LNCaP clone FGC (cell line): Measurements from ENCODE around the gene PTTG1IP2.
A peak's percentile ranks its signal among the peaks of the same experiment; 100 is the strongest.

Experiments
- DNase-seq: peaks from one replicate; pipeline ENCODE4 v3.0.0-alpha.2; 2011; ENCODE audit warnings: low read depth
- H3K4me3 ChIP-seq: 2 replicates; pipeline ENCODE4 v1.5.1; 2011; ENCODE audit warnings: mild to moderate bottlenecking, low read depth, low read length, control low read depth
- CTCF ChIP-seq: IDR thresholded peaks from 2 replicates; pipeline ENCODE4 v1.5.1; 2012; ENCODE audit warnings: mild to moderate bottlenecking; ENCODE audit not compliant: control insufficient read depth, insufficient read depth; ENCODE audit errors: extremely low read depth

PTTG1IP2 gene

GRCh38 chr7:90433221-90433620, 36.2 kb upstream of the PTTG1IP2 start:
- TF ChIP-seq CTCF, result no peak
- no peak overlapping the region for H3K4me3 ChIP-seq
- no peak for DNase-seq

DNA sequence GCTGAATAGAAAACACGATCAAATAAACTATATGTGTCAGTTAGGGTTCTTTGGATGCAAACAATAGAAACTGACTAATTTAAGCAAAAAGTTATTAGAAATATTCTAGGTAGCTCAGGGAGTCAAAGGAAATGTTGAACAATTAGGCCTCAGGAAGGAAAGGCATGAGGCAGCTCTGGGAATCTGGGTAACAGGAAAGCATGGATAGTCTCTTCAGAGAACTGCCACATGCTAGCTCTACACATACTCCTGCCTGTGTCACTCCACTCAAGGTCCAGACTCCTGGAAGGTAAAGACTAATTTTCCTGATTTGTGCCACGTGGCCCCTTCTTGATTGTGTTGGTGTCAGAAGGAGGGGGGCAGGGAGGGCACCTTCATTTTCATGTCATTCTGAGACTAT, 23.8 kb upstream of the PTTG1IP2 start:
- TF ChIP-seq CTCF, result no peak
- H3K4me3 ChIP-seq, result no peak overlapping the region
- no peak for DNase-seq

DNA sequence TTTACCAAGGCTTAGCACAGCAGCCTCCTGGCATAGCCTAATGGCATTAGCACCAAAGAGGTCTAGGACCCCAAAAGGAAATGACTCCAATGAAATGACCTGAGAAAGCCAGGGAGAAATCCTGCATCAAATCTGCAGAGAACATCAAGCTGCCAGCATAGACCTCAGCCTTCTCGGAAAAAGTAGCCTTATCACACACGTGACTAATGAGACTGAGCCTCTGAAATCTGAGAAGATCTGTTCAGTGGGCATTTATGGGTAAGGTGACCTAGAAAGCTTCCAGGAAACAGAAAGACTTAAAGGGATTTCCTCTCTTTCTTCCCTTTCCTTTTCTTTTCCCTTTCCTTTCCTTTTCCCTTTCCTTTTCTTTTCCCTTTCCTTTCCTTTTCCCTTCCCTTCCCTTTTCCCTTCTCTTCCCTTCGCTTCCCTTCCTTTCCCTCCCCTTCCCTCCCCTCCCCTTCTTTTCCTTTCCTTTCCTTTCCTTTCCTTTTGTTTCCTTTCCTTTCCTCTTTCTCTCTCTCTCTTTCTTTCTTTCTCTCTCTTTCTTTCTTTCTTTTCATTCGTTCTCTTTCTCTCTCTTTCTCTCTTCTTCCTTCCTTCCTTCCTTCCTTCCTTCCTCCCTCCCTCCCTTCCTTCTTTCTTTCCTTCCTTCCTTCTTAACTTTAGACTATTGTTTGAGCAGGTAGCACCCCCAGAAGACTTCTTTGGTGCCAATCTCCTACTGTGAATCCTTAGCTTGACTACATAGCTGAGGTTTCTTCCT, 23.1 kb upstream of the PTTG1IP2 start:
- no peak overlapping the region for H3K4me3 ChIP-seq
- DNase-seq, result no peak
- no peak for TF ChIP-seq CTCF

- DNase-seq, result no peak
- no peak for TF ChIP-seq CTCF
- H3K4me3 ChIP-seq, result no peak overlapping the region
Observed at GRCh38 chr7:90453259-90453891, 16.1 kb upstream of the PTTG1IP2 start.

DNA sequence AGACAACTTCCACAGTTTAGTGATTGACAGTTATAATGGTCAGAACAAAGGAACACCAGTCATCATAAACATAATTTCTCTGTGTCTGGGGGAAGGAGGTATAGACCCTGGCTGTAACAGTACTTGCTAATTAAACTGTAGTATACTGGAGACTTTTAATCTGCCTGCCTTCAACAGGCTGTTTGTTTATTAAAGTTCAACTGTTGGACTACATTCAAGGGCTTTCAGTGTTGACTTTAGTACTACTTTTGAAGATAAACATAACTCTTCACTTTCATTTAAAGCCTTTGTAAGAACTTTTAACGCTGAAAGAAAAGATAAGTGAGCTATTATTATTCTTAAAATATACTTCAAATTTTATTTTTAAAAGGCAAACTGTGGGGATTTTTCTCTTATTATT, 15.5 kb upstream of the PTTG1IP2 start:
- no peak for DNase-seq
- no peak overlapping the region for H3K4me3 ChIP-seq
- TF ChIP-seq CTCF, result no peak

GRCh38 chr7:90455163-90456030, 14.0 kb upstream of the PTTG1IP2 start:
- peak; percentile 43 for DNase-seq
- no peak overlapping the region for H3K4me3 ChIP-seq

More at GRCh38 chr7:90455163-90456030, 14.0 kb upstream of the PTTG1IP2 start:
- peak; percentile 76 for TF ChIP-seq CTCF
